HG03139 (cell line): Measurements from ENCODE around the gene RPL37.
A peak's percentile ranks its signal among the peaks of the same experiment; 100 is the strongest.
"Not testable (repeated sequence)": the region's sequence is repeated elsewhere in the genome, so short reads cannot be mapped to it uniquely, and the experiment has no call there.

Experiments used
- ATAC-seq: cut with Tn5 transposase; IDR thresholded peaks from one replicate; pipeline ENCODE4 v1.9.1; 2021; ENCODE audit not compliant: unreplicated experiment

The RPL37 gene

DNA sequence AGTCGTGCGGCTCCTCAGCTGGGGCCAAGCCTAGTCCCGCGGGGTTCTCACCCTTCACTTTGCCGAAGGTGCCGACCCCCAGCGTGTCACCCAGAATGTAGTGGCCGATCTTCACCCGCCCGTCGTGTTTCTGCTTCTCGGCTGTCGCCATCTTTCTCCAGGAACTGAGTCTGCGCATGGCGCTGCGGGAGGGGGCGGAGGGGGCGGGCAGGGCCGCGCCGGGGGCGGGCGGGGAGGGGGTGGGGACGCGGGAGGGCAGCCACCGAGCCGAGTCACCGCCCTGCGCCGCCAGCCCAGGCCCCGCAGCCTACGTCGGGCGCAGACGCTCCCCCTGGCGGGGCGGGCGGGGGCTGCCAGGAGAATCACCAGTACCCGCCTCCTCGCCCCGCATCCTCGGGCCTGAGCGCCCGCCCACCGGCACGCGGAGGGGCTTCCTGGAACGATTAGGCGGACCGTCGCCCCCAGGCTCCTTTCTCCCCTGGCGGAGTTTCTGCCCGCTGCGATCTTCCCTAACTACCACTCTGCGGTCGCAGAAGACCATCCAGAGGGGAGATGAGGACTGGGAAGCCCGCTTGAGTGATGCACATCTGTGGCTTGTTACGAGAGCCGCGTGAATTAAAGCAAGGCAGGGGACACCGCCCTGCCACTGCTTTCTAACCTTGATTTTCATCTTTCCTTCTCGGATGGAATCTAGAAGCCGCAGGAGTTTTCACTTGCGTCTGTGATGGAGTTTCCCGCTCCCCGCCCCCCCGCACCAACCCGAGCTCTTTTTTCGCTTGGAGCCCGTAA is 36.8 kb downstream of the RPL37 start, which contains the start of gene PRKAA1:
Gene PRKAA1, minus strand, starts transcription at position 363 of the 789 bp plus-strand sequence. Its CDS starts 185 bp downstream, at position 178.
- peak; percentile 96 for ATAC-seq

DNA sequence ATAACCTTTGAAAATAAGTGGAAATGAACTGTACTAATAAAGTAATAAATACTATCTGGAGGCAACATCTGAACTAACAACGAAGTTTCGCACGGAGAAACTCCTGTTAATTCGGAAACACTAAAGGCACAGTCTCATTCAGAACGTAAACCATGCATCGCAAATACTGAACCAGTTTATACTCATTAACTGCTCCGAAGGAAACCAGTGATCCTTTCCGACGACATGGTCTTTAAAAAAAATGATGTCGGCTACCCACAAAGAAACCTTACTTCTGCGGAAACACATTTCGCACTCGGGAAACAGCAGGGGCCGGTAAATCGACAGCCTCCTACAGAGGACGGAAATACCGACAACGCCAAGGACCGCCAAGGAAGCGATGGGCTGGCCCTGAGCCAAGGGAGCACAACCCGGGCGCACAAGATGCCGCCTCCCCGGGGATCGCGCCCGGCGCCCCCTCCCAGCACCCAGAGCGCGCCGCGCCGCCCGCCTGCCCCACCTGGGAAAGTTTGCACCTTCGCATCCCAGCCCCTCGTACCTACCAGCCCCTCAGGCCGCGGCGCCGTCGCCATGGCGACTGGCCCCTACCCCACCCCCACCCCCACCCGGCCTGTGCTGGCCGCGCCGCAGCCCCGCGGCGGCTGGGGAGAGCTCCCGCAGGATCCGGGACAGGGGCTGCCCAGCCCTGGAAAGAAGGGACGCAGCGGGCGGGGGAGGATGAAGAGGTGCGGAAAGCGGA is 37.6 kb downstream of the RPL37 start:
- ATAC-seq = peak; percentile 34

DNA sequence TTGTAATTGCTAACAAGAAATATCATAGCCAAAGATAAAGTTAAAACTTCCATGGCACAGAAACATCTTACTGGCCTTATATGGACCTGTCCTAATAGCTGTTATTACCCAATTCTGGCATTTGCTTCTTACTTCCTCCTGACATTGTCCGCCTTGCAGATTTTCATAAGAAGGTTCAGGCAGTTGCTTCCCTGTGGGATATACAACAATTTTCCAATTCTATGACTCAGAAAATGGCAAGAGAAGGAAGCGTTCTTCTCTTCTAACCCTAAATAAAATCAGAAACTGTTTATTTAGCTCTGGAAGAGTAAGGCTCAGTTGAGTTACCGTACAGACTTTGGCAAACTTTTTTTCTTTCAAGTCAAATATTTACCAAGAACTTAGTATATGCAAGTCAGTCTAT is 38.5 kb downstream of the RPL37 start:
- ATAC-seq = no peak

DNA sequence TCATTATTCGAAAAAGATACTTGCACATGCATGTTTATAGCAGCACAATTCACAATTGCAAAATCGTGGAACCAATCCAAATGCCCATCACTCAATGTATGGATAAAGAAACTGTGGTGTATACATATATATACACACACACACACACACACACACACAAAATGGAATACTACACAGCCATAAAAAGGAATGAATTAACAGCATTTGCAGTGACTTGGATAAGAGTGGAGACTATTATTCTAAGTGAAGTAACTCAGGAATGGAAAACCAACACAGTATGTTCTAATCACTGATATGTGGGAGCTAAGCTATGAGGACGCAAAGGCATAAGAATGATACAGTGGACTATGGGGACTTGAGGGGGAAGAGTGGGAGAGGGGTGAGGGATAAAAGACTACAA is 40.1 kb downstream of the RPL37 start:
- not testable (repeated sequence) for ATAC-seq

DNA sequence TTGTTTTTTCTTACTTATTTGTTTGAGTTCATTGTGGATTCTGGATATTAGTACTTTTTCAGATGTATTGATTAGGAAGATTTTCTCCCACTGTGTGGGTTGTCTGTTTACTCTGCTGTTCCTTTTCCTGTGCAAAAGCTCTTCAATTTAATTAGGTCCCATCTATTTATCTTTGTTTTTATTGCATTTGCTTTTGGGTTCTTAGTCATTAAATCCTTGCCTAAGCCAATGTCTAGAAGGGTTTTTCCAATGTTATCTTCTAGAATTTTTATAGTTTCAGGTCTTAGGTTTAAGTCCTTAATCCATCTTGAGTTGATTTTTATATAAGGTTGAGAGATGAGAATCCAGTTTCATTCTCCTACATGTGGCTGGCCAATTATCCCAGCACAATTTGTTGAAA is 40.7 kb downstream of the RPL37 start:
- ATAC-seq = not testable (repeated sequence)

DNA sequence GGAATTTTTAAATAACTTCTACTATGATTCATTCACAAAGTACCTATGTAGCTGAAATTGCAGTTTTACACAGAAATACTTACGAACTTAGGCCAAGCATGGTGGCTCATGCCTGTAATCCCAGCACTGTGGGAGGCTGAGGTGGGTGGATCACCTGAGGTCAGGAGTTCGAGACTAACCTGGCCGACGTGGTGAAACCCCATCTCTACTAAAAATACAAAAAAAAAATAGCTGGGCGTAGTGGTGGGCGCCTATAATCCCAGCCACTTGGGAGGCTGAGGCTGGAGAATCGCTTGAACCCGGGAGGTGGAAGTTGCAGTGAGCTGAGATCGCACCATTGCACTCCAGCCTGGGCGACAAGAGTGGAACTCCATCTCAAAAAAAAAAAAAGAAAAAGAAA is 42.3 kb downstream of the RPL37 start:
- not testable (repeated sequence) for ATAC-seq

DNA sequence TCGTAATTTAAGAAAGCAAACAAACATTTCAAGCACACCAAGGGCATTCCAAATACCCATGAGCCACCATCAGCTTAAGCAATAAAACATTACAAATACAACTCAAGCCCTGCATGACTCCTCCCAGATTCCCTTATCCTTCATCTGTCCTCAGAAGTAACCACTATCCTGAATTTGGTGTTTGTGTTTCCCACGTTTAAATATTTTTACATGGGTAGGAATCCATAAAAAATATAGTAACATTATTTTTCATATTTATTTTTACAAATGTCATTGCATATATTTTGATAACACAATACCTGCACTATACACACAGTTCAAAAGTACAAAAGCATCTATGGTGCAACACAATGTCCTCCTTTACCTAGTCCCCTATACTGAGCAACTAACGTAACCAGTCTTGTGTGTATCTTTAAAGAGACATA is 43.3 kb downstream of the RPL37 start:
- ATAC-seq = no peak

DNA sequence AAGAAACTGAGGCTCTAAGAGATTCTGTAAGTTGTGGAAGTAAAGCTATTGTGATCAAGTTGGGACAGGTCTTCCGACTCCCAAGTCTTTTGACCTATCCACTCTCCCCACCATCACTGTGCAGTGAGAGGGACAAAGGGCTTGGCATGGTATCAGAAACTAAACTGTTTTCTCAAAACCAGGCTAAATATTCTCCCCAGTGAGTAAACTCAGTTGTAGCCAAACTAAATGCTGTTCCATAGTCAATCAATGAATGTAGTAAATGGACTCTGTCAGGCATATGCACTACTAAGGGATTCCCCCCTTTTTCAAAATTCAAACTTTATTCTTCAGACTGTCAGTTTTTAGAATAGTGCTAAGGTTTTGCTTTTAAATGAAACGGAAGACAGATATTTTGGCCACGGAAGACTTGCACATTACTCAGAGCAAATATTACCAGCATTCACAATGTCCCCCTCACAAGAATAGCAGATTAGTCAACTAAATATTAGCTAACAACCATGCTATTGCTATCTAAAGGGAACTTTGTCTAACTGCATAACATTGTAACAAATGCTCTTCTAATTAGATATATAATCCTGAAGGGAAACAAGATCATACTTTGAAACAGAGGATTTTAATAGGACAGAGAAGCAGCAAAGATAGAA is 44.0 kb downstream of the RPL37 start:
- ATAC-seq = no peak

DNA sequence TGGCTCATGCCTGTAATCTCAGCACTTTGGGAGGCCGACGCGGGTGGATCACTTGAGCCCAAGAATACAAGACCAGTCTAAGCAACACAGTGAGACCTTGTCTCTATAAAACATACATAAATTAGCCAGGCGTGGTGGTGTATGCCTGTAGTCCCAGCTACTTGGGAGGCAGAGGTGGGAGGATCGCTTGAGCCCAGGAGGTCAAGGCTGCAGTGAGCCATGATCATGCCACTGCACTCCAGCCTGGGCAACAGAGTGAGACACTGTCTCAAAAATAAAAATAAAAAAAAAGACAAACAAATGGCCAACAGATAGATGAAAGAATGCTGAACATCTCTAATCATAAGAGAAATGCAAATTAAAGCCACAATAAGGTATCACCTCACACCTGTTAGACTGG is 46.1 kb downstream of the RPL37 start:
- ATAC-seq = not testable (repeated sequence)

DNA sequence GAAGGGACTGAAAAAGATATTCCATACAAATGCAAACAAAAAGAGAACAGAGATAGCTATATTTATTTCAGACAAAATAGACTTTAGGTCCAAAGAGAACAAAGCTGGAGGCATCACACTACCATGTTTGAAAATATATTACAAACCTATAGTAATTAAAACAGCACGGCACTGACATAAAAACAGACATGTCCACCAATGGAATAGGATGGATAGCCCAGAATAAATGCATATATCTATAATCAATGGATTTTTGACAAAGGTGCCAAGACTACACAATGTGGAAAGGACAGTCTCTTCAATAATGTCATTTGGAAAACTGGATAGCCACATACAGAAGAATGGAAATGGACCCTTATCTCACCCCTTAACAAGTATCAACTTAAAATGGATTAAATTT is 47.0 kb downstream of the RPL37 start:
- no peak for ATAC-seq

DNA sequence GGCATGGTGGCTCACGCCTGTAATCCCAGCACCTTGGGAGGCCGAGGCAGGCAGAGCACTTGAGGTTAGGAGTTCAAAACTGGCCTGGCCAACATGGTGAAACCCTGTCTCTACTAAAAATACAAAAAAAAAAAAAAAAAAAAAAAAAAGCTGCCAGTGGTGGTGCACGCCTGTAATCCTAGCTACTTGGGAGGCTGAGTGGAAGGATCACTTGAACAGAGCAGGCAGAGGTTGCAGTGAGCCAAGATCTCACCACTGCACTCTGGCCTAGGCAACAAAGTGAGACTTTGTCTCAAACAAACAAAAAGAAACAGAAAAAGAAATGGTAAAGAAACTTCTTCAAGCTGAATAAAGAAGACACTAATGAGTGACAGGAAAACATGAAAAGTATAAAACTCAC is 48.4 kb downstream of the RPL37 start:
- not testable (repeated sequence) for ATAC-seq

DNA sequence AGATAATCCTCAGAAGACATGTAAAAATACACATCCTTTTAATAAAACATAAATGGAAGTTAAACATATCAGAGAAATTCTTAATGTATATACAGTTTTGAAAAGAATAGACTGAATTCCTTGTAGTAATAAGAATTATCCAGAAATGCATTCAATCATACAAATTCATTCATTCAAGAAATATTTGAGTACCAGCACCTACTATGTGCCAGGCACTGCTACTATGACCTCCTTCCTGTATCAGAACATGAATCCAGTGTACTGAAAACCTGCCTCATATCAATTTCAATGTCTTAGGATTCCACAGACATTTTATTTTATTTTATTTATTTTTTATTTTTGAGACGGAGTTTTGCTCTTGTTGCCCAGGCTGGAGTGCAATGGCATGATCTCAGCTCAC is 50.1 kb downstream of the RPL37 start:
- ATAC-seq = no peak

DNA sequence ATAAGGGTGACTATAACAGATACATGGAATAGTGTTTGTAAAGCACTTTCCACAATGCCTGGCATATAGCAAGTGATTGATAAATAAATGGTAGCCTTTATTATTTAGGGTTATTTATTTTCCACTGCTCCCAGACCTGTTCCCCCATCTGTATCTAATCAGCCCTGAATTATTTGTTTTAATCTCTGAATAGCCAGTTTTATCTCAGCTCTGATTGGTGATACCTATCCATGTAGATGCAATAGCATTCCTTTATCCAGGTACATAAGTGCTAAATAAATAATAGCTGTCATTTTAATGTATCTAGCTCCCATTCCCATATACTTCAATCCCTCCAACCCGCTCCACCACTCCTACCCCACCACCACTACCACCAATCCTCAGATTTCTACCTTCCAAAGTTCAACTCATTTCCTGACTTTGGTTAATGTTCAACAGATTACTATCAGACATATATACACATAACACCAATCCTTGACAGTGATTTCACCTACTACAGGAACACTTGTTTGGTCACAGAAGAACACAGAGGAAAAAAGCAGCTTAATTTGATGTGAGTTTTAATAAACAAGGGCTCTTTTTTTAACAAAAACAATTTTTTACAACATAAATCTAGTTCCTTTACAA is 50.9 kb downstream of the RPL37 start:
- ATAC-seq = no peak

DNA sequence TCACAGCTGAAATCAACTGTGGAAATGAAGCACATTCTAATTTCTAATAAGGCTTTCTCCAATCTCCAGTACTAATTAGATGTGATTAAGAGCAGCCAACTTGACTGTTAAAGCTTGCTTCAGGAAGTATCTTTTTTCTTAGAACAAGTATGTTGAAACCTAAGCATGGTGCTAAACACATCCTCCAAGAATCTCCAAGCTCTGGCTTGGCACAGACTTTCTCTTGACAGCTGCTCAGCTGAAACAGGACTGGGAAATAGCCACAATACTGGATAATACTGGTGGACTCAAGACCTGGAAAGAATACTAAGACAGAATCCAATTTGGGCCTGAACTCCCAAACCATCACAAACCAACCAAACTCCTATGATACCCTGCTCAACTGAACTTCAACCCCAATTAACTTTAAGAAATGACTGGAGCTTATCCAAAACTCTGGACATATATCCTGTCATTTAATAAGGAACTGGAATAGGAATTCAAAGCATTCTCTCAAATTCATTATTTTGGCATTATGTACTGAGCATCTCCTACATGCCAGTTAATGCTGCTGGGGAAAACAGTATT is 53.1 kb downstream of the RPL37 start:
- ATAC-seq = no peak

DNA sequence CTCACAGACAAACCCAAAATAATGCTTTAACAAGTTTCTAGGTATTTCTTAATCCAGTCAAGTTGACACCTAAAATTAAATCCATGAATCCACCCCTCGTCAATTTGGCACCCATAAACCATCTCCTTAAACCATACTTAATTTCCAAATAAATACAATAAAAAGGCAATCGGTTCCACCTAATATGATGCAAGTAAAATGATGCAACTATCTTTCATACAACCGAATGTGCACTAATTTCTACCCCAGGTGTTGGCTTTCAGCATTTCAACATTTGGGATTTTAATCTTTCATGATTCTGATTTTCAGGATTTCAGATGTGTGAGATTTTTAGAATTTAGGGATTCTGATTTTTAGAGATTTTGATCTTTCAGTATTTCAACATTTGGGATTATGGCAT is 54.2 kb downstream of the RPL37 start:
- no peak for ATAC-seq

DNA sequence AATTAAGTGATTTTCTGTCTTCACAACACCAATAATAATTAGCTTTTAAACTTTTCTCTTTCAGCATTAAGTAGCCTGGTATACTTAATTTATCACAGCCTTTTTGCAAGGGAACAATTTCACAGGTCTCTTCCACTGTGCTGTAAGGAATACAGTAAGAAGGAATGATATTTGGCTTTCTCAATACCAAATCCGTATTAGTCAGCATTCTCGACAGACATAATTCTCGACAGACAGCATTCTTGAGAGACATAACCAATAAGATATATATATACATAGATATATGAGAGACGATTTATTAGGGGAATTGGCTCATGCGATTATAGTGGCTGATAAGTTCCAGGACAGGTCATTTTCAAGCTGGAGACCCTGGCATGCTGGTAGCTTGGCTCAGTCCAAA is 54.8 kb downstream of the RPL37 start:
- ATAC-seq = no peak

DNA sequence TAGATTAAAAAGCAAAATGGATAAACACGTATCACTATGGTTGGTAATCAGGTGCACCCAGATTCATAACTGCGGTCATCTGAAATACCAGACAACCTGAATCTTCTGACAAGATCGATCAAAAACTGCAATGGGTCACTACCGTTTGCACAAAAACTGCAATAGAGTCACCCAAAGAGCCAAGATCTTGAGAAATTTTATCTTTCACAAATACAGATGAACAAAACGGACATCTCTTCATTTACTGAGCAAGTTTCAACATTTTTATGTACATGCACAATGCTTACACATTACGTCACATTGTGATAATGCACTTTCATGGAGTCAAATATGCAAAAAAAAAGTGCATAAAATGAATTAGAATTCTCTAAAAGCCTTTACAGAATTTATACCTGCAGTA is 55.5 kb downstream of the RPL37 start:
- ATAC-seq = no peak

DNA sequence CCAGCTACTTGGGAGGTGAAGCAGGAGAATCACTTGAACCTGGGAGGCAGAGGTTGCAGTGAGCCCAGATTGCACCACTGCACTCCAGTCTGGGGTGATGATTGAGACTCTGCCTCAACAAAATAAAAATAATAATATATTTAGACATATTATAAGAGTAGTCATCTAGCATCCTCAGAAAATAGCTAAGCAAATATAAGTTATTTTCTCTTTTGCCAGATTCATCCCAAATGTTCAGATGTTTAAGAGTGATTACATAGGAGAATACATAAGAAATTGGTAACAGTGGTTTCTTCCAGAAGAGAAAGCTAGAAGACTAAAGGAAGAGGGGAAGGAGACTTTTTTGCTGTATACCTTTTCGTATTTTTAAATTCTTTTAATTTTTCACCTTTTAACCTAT is 56.9 kb downstream of the RPL37 start:
- no peak for ATAC-seq

DNA sequence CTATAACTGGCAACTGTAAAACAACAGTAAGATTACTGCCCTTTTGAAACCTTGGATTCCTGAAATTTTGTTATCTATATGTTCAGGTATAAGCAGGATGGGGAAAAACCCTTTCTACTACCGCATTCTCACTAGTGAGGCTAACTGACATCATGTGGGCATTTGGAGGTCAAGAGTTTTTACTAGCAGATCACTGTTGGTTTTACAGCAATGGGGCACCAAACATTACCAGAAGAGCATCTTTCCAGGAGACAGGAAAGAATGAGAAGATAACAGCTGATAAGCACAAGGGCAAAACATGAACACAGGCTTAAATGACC is 58.4 kb downstream of the RPL37 start:
- ATAC-seq = no peak

DNA sequence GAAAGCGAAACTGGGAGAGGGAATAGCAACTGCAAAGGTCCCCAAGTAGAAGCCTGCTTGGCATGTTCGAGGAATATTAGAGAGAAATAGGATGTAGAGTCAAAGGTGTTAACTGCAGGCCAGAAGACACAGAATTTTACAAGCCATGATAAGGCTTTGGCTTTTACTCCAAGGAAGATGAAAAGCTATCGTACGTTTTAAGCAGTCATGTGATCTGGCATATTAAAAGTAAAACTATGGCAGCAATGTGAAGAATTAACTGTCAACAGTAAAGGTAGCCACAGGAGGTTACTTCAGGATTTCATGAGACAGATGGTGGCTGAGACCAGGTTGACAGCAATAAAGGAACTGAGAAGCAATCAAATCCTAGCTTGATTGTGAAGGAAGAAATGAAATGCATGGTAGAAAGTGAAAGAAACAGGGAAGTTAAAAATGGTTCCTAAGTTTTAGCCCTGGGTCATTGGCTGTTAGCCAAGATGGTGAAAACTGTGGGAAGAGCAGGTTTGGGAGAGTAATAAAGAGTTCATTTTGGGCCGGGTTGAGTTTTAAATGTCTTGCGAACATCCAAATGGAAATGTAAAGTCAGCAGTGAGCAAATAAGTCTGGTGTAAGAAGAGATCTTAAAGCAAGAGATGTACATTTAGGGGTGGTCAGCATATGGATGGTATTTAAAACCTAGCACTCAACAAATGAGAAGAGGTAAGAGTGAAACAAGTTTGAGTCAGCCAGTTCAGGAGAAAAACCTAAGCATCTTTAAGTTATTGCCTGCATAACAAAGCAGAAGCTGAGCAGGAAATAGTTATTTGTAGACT is 59.0 kb downstream of the RPL37 start:
- ATAC-seq = no peak
